K562 (cell line): Measurements from ENCODE around the gene UBE2L6. TPM values are rescaled to one million over a fixed set of nuclear protein-coding genes. Genes with fewer than 3 reads are reported as not detected.

ENCODE experiments used
- CBX3 ChIP-seq, 2 experiments: IDR thresholded peaks; 1 replicate in 1 of 2; 2 replicates in 1 of 2; pipeline ENCODE4 v1.6.1; 2012; ENCODE audit warnings: inconsistent platforms in 2 of 2, low read length in 2 of 2, borderline replicate concordance in 1 of 2, control low read depth in 1 of 2
- CREM ChIP-seq: IDR thresholded peaks from 2 replicates; pipeline ENCODE4 v1.6.1; 2014; ENCODE audit warnings: antibody characterized with exemption, low read depth
- E2F6 ChIP-seq, 2 experiments: IDR thresholded peaks; 2 replicates each; pipeline ENCODE4 v1.6.1; 2011; ENCODE audit warnings: borderline replicate concordance in 1 of 2, control low read depth in 1 of 2, low read depth in 1 of 2, low read length in 1 of 2, mild to moderate bottlenecking in 1 of 2, mixed read lengths in 1 of 2, moderate library complexity in 1 of 2; ENCODE audit not compliant: insufficient read depth in 1 of 2, insufficient read length in 1 of 2, poor library complexity in 1 of 2, severe bottlenecking in 1 of 2; ENCODE audit errors: extremely low read depth in 1 of 2
- EGR1 ChIP-seq: fragments of 450-650 bp; conservative IDR thresholded peaks from 2 replicates; pipeline ENCODE4 v1.6.1; 2017; ENCODE audit warnings: mild to moderate bottlenecking
- ELF4 ChIP-seq: fragments of 450-650 bp; formaldehyde crosslinking; IDR thresholded peaks from 2 replicates; pipeline ENCODE4 v1.4.0; 2022; ENCODE audit warnings: missing genetic modification characterization
- ETV6 ChIP-seq, 3 experiments: fragments of 150-350 bp in 1 of 3; sonication (generic) in 1 of 3; formaldehyde crosslinking in 1 of 3; IDR thresholded peaks; 2 replicates each; pipeline versions ENCODE4 v1.6.1 to v1.8.0; 2014 to 2022; ENCODE audit warnings: borderline replicate concordance in 2 of 3, low read depth in 2 of 3, antibody characterized with exemption in 1 of 3, low read length in 1 of 3, mild to moderate bottlenecking in 1 of 3, missing genetic modification reagents in 1 of 3
- HNRNPH1 ChIP-seq: fragments of 200-400 bp; formaldehyde crosslinking; optimal IDR thresholded peaks from 2 replicates; pipeline ENCODE3; 2017; ENCODE audit warnings: low read depth, mild to moderate bottlenecking, low read length, moderate library complexity
- MCM3 ChIP-seq: fragments of 450-650 bp; IDR thresholded peaks from 2 replicates; pipeline ENCODE4 v1.6.1; 2016
- NCOA2 ChIP-seq, 2 experiments: fragments of 450-650 bp; IDR thresholded peaks; 2 replicates each; pipeline ENCODE4 v1.6.1; 2018; ENCODE audit warnings: mild to moderate bottlenecking in 2 of 2, moderate library complexity in 1 of 2; ENCODE audit not compliant: partially characterized antibody in 2 of 2
- NELFE ChIP-seq: IDR thresholded peaks from 2 replicates; pipeline ENCODE4 v1.6.1; 2011; ENCODE audit warnings: mild to moderate bottlenecking; ENCODE audit not compliant: insufficient read depth, insufficient read length
- NKRF ChIP-seq: fragments of 450-650 bp; IDR thresholded peaks from 2 replicates; pipeline ENCODE4 v1.6.1; 2016; ENCODE audit warnings: borderline replicate concordance
- RBFOX2 ChIP-seq: fragments of 200-400 bp; formaldehyde crosslinking; IDR thresholded peaks from 2 replicates; pipeline ENCODE4 v1.6.1; 2017; ENCODE audit warnings: low read depth, mild to moderate bottlenecking, low read length, moderate library complexity
- SIN3A ChIP-seq, 2 experiments: fragments of 150-350 bp in 1 of 2; IDR thresholded peaks; 2 replicates each; pipeline ENCODE4 v1.6.1; 2011 to 2016; ENCODE audit warnings: borderline replicate concordance in 2 of 2, low read depth in 2 of 2, low read length in 2 of 2, mild to moderate bottlenecking in 2 of 2, moderate library complexity in 2 of 2; ENCODE audit not compliant: control insufficient read depth in 1 of 2
- YY1 ChIP-seq, 3 experiments: IDR thresholded peaks; 2 replicates each; pipeline ENCODE4 v1.6.1; 2011; ENCODE audit warnings: low read length in 2 of 3, mild to moderate bottlenecking in 2 of 3, moderate library complexity in 2 of 3, borderline replicate concordance in 1 of 3, control low read depth in 1 of 3, low read depth in 1 of 3; ENCODE audit not compliant: insufficient read depth in 3 of 3, insufficient replicate concordance in 2 of 3, control insufficient read depth in 1 of 3, insufficient read length in 1 of 3; ENCODE audit errors: extremely low read depth in 1 of 3
- ZNF165 ChIP-seq: fragments of 250-450 bp; sonication (Bioruptor Pico); IDR thresholded peaks from 2 replicates; pipeline ENCODE4 v1.4.0; 2020; ENCODE audit warnings: borderline replicate concordance
- ZNF583 ChIP-seq: fragments of 250-450 bp; sonication (Bioruptor Pico); IDR thresholded peaks from 2 replicates; pipeline ENCODE4 v1.4.0; 2020
- ZNF609 ChIP-seq: sonication (generic); formaldehyde crosslinking; IDR thresholded peaks from 2 replicates; pipeline ENCODE4 v1.8.1; 2023; ENCODE audit warnings: missing genetic modification reagents, mild to moderate bottlenecking, borderline replicate concordance
- polyA plus RNA-seq, 8 experiments: library from polyadenylated mRNA; depleted of rRNA in 4 of 8; stranded (reverse) in 5 of 8; unstranded in 3 of 8; fragments of >200 nt; fragmentation: Nextera tagmentation in 2 of 8; fragmentation: Illumina TruSeq in 1 of 8; extraction: Ambion mirVana in 2 of 8; extraction: Trizol in 1 of 8; gene quantifications; 2 replicates each; pipeline versions ENCODE4 v1.2.1 to v1.2.3, GENCODE V29; 2011 to 2014; ENCODE audit warnings: inconsistent platforms in 1 of 8, missing spikeins in 1 of 8
- total RNA-seq, 7 experiments: library from RNA; depleted of rRNA in 6 of 7; stranded (reverse); fragments of >200 nt in 6 of 7; fragmentation: Illumina TruSeq in 2 of 7; extraction: Trizol in 2 of 7; gene quantifications; 2 replicates each; pipeline versions ENCODE4 v1.2.1 to v1.2.3, GENCODE V29; 2011 to 2021; ENCODE audit warnings: low replicate concordance in 1 of 7

UBE2L6 gene
- total and polyA plus RNA-seq, 9 of the 15 experiments (the other 6 are each of a cell fraction or from before 2014, with no cell fraction given) = 5.9 to 24.9 (median 9.7) TPM

GRCh38 chr11:57515332-57516060 lies 52.0 kb downstream of the UBE2L6 start, which contains the start of gene SLC43A1 (continued):
- TF ChIP-seq ZNF609 = no peak
- peak; percentile 42 for TF ChIP-seq EGR1
- peak in 1 of 2 experiments; percentile 61; a peak in 2 of 4 replicates for TF ChIP-seq SIN3A (IDR thresholded peaks at IDR 0.05; ENCODE audit: borderline replicate concordance in 2 of 2, control insufficient read depth in 1 of 2, low read depth in 2 of 2, low read length in 2 of 2)
- no peak for TF ChIP-seq MCM3
- no peak for TF ChIP-seq ZNF583 (CRISPR knock-in tag)
- TF ChIP-seq CREM = no peak; the same call in 1 of the 2 replicates
- no peak for TF ChIP-seq NCOA2 (IDR thresholded peaks at IDR 0.05; ENCODE audit: partially characterized antibody in 2 of 2)
- 0 out of 2 replicates have a peak, but pooled peaks have one; percentile 15 for TF ChIP-seq ELF4 (CRISPR knock-in tag)
- TF ChIP-seq HNRNPH1 = no peak
- no peak for TF ChIP-seq YY1 (IDR thresholded peaks at IDR 0.05; ENCODE audit: borderline replicate concordance in 1 of 3, control insufficient read depth in 1 of 3, extremely low read depth in 1 of 3, insufficient read depth in 3 of 3, insufficient read length in 1 of 3, insufficient replicate concordance in 2 of 3, low read depth in 1 of 3, low read length in 2 of 3)
- no peak for TF ChIP-seq CBX3 (IDR thresholded peaks at IDR 0.05; ENCODE audit: borderline replicate concordance in 1 of 2, low read length in 2 of 2)
- TF ChIP-seq ZNF165 (CRISPR knock-in tag) = no peak
- TF ChIP-seq NELFE = no peak
- peak; percentile 43 to 57 for TF ChIP-seq E2F6 (IDR thresholded peaks at IDR 0.05; ENCODE audit: borderline replicate concordance in 1 of 2, extremely low read depth in 1 of 2, insufficient read depth in 1 of 2, insufficient read length in 1 of 2, low read depth in 1 of 2, low read length in 1 of 2, poor library complexity in 1 of 2, severe bottlenecking in 1 of 2)
- TF ChIP-seq NKRF = peak; percentile 17; the same call in 1 of the 2 replicates
- peak; percentile 84 for TF ChIP-seq RBFOX2
- TF ChIP-seq ETV6 (IDR thresholded peaks at IDR 0.05; ENCODE audit: borderline replicate concordance in 1 of 2, low read depth in 2 of 2, low read length in 1 of 2) = no peak
- TF ChIP-seq ETV6 (CRISPR knock-in tag; IDR thresholded peaks at IDR 0.05; ENCODE audit: borderline replicate concordance) = no peak
